ENCODE results near the gene C1orf210. TPM values are rescaled to one million over a fixed set of nuclear protein-coding genes. Genes with fewer than 3 reads are reported as not detected.

Gene C1orf210
- total and polyA plus RNA-seq, 2 of the 13 experiments (the other 11 are each of a cell fraction or from before 2014, with no cell fraction given), result 0.49 to 5.1 TPM

DNA sequence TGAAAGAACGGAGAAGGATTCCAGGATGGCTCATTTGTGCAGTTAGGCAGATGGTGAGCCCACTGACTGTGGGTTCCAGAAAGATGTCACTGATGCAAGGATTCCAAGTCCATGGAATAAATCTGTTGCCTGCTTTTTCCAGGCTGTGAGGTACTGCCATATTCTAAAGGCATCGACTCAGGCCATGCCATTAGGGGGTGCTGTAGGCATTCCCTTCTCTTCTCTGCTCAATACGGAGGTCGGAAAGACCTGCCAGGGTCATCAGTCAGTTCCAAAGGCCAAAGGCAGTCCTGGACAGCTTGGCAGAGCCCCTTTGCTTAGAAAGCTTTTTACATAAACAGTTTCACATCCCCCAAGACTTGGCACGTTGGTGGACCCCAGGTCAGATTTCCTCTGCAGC lies 47.3 kb downstream of the C1orf210 start:
- H3K36me3 ChIP-seq (replicated peaks in 1 of 2; ENCODE audit: control insufficient read depth in 1 of 2, insufficient read depth in 2 of 2, low read length in 2 of 2), result no peaks in the 10 kb centered on the region
- ATAC-seq, result peak; percentile 95
- no peaks in the 10 kb centered on the region for H4K20me1 ChIP-seq (ENCODE audit: insufficient read depth, low read length)
- peaks cover 6% of the 10 kb centered on the region; the same call in 1 of the 2 replicates for H3K4me1 ChIP-seq (ENCODE audit: insufficient read depth, low read length)
- H3K4me3 ChIP-seq (replicated peaks in 1 of 3; ENCODE audit: insufficient read depth in 1 of 3, low read depth in 2 of 3, low read length in 3 of 3), result no peak overlapping the region
- intact Hi-C loops (cut with micrococcal nuclease; ENCODE audit: unreplicated experiment), result loop anchor here (1.0 to 5.0 kb wide), 4 partner anchors 109 to 176 kb away; partner anchors contain the start of gene CDC20
- no TSS peak for BruUV-seq (replicated peaks)
- FAIRE-seq, result peak; percentile 97
- peaks cover 1 to 27% of the 10 kb centered on the region in 2 experiments; a peak in 4 of 5 replicates for H3K27me3 ChIP-seq (ENCODE audit: control insufficient read depth in 1 of 2, insufficient read depth in 2 of 2, low read length in 2 of 2)
- WGBS (ENCODE audit: low lambda C conversion rate), result 9% methylated on average over 4 of the region's 5 CpGs
- no peak overlapping the region for H2AFZ ChIP-seq (ENCODE audit: low read length)
- H3K9me3 ChIP-seq (ENCODE audit: low read length), result no peaks in the 10 kb centered on the region
- ChIA-PET CTCF (ENCODE audit: low intra/inter-chr PET ratio, low total read pairs) (interaction anchor here (0.7 to 2.1 kb wide), 5 partner anchors 11 to 177 kb away, joined by 3 to 36 read pairs (median 5); partner anchors contain the start of genes CDC20 and ELOVL1), POLR2A (interaction anchor here (0.6 to 0.7 kb wide), 2 partner anchors 65 to 151 kb away, joined by 3 read pairs; partner anchors contain the start of genes MED8 and SZT2)
- H3K27ac ChIP-seq (ENCODE audit: extremely low read length, insufficient read depth, low read length), result no peak overlapping the region
- no peak overlapping the region for H3K9ac ChIP-seq (ENCODE audit: insufficient read depth, low read depth, low read length)
- H3K79me2 ChIP-seq (ENCODE audit: insufficient read depth, low read length), result no peaks in the 10 kb centered on the region
- in situ Hi-C loops (cut with HindIII; ENCODE audit: extremely low pct_ligation_motif_present, low pct_unique_long_range_greater_than_20kb), result no loop called here
- H3K4me2 ChIP-seq (ENCODE audit: low read depth, low read length), result peak overlapping the region; percentile 14; the same call in 1 of the 2 replicates
- peak; percentile 81 for DNase-seq (ENCODE audit: low spot score)
- no peak for TF ChIP-seq PHF21A (CRISPR knock-in tag; IDR thresholded peaks at IDR 0.05)
- no peak for TF ChIP-seq CREB1 (IDR thresholded peaks at IDR 0.05)
- TF ChIP-seq CREB1 (CRISPR knock-in tag; IDR thresholded peaks at IDR 0.05), result peak; percentile 21; the same call in 1 of the 2 replicates
- TF ChIP-seq TBL1XR1 (IDR thresholded peaks at IDR 0.05; ENCODE audit: borderline replicate concordance, low read length, partially characterized antibody), result peak; percentile 29
- 0 out of 2 replicates have a peak, but pooled peaks have one; percentile 32 for TF ChIP-seq MED1 (CRISPR knock-in tag; IDR thresholded peaks at IDR 0.05)
- TF ChIP-seq, protein P1, sequence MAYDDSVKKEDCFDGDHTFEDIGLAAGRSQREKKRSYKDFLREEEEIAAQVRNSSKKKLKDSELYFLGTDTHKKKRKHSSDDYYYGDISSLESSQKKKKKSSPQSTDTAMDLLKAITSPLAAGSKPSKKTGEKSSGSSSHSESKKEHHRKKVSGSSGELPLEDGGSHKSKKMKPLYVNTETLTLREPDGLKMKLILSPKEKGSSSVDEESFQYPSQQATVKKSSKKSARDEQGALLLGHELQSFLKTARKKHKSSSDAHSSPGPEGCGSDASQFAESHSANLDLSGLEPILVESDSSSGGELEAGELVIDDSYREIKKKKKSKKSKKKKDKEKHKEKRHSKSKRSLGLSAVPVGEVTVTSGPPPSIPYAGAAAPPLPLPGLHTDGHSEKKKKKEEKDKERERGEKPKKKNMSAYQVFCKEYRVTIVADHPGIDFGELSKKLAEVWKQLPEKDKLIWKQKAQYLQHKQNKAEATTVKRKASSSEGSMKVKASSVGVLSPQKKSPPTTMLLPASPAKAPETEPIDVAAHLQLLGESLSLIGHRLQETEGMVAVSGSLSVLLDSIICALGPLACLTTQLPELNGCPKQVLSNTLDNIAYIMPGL (CRISPR knock-in tag; IDR thresholded peaks at IDR 0.05; ENCODE audit: borderline replicate concordance in 1 of 2, low read depth in 1 of 2), result peak; percentile 52 to 81; a peak in 3 of 4 replicates
- TF ChIP-seq GATAD1 (CRISPR knock-in tag; IDR thresholded peaks at IDR 0.05), result peak; percentile 50; the same call in 1 of the 2 replicates
- no peak for TF ChIP-seq PLRG1 (conservative IDR thresholded peaks at IDR 0.05)
- TF ChIP-seq FOXA3 (CRISPR knock-in tag; IDR thresholded peaks at IDR 0.05), result peak; percentile 48; the same call in 1 of the 2 replicates
- peak; percentile 82 for TF ChIP-seq HNF4G (IDR thresholded peaks at IDR 0.05; ENCODE audit: borderline replicate concordance, low read depth, low read length)
- no peak for TF ChIP-seq HNF4G (CRISPR knock-in tag; IDR thresholded peaks at IDR 0.05; ENCODE audit: borderline replicate concordance, low read depth)
- 0 out of 2 replicates have a peak, but pooled peaks have one; percentile 53 for TF ChIP-seq TOE1 (CRISPR knock-in tag; IDR thresholded peaks at IDR 0.05)
- peak; percentile 63 for TF ChIP-seq SAP130 (CRISPR knock-in tag; IDR thresholded peaks at IDR 0.05; ENCODE audit: low read depth)
- TF ChIP-seq, protein P2, sequence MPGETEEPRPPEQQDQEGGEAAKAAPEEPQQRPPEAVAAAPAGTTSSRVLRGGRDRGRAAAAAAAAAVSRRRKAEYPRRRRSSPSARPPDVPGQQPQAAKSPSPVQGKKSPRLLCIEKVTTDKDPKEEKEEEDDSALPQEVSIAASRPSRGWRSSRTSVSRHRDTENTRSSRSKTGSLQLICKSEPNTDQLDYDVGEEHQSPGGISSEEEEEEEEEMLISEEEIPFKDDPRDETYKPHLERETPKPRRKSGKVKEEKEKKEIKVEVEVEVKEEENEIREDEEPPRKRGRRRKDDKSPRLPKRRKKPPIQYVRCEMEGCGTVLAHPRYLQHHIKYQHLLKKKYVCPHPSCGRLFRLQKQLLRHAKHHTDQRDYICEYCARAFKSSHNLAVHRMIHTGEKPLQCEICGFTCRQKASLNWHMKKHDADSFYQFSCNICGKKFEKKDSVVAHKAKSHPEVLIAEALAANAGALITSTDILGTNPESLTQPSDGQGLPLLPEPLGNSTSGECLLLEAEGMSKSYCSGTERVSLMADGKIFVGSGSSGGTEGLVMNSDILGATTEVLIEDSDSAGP (CRISPR knock-in tag; IDR thresholded peaks at IDR 0.05; ENCODE audit: borderline replicate concordance), result no peak
- TF ChIP-seq ZNF235 (CRISPR knock-in tag; IDR thresholded peaks at IDR 0.05; ENCODE audit: borderline replicate concordance), result no peak
- TF ChIP-seq TEAD3 (CRISPR knock-in tag; optimal IDR thresholded peaks at IDR 0.05; ENCODE audit: borderline replicate concordance), result peak; percentile 82
- TF ChIP-seq U2AF2 (IDR thresholded peaks at IDR 0.05; ENCODE audit: low read depth, low read length), result no peak
- no peak for TF ChIP-seq RBM22 (optimal IDR thresholded peaks at IDR 0.05; ENCODE audit: low read length)
- TF ChIP-seq ZNF782 (CRISPR knock-in tag; IDR thresholded peaks at IDR 0.05; ENCODE audit: borderline replicate concordance), result 0 out of 2 replicates have a peak, but pooled peaks have one; percentile 36
- TF ChIP-seq ZNF224 (CRISPR knock-in tag; IDR thresholded peaks at IDR 0.05), result 0 out of 2 replicates have a peak, but pooled peaks have one; percentile 50
- peak; percentile 43; the same call in 1 of the 2 replicates for TF ChIP-seq HDAC2 (CRISPR knock-in tag; IDR thresholded peaks at IDR 0.05)
- peak; percentile 49 for TF ChIP-seq FOSL2 (CRISPR knock-in tag; IDR thresholded peaks at IDR 0.05)
